Heart right ventricle (tissue), 16 donors: ENCODE measurements around the gene ADM2. TPM values are rescaled to one million over a fixed set of nuclear protein-coding genes. Genes with fewer than 3 reads are reported as not detected.

ENCODE experiments used
- ATAC-seq, 8 donors: fragments of 200-7000 bp; cut with Tn5 transposase; one replicate each; pipeline ENCODE4 v1.9.1; 2020; ENCODE audit warnings: mild to moderate bottlenecking in 8 of 8, moderate library complexity in 8 of 8, moderate number of reproducible peaks in 1 of 8
- DNase-seq, 2 donors: peaks; one replicate each; pipeline ENCODE4 v3.0.0-alpha.2; 2020
- H3K27ac ChIP-seq, 10 donors: fragments of 200-600 bp; sonication (generic) in 2 of 10; one replicate each; pipeline versions ENCODE4 v1.5.0 to v1.8.0; 2020 to 2022; ENCODE audit warnings: mild to moderate bottlenecking in 3 of 10
- H3K27me3 ChIP-seq, 7 donors: fragments of 200-600 bp; one replicate each; pipeline ENCODE4 v1.8.0; 2021 to 2022; ENCODE audit warnings: mild to moderate bottlenecking in 2 of 7
- H3K36me3 ChIP-seq, 9 donors: fragments of 200-600 bp; sonication (generic) in 1 of 9; one replicate each; pipeline versions ENCODE4 v1.5.0 to v1.8.0; 2020 to 2022; ENCODE audit warnings: mild to moderate bottlenecking in 2 of 9
- H3K4me1 ChIP-seq, 9 donors: fragments of 200-600 bp; sonication (generic) in 1 of 9; one replicate each; pipeline versions ENCODE4 v1.5.0 to v1.8.0; 2020 to 2022; ENCODE audit warnings: mild to moderate bottlenecking in 4 of 9
- H3K4me3 ChIP-seq, 10 donors: fragments of 200-600 bp; sonication (generic) in 2 of 10; one replicate each; pipeline versions ENCODE4 v1.5.0 to v1.8.0; 2020 to 2022; ENCODE audit warnings: mild to moderate bottlenecking in 7 of 10, moderate library complexity in 2 of 10
- H3K9me3 ChIP-seq, 11 donors: fragments of 200-600 bp in 10 of 11; sonication (generic) in 2 of 11; one replicate each; pipeline versions ENCODE4 v1.5.0 to v1.8.0; 2013 to 2022; ENCODE audit warnings: mild to moderate bottlenecking in 2 of 11, control low read depth in 1 of 11, moderate library complexity in 1 of 11
- WGBS, 2 donors: extraction: QIAGEN DNeasy Blood & Tissue Kit; methylation state at CpG; one replicate each; pipeline ENCODE4 v1.1.7; 2013; ENCODE audit warnings: inconsistent platforms in 1 of 2; 5-methylcytosine and 5-hydroxymethylcytosine counted together
- intact Hi-C, 10 donors: fragments of 100-400 bp; cut with DNase I; formaldehyde crosslinking; loops; one replicate each; pipeline versions ENCODE4 v1.11.1 to v1.14.2; 2022
- polyA plus RNA-seq, 2 donors: library from polyadenylated mRNA; stranded (reverse); fragments of 200-250 nt; gene quantifications; one replicate each; pipeline ENCODE4 v1.2.3, GENCODE V29; 2013
- total RNA-seq, 10 donors: library from RNA; stranded (reverse); fragmentation: NEBNext Ultra II Directional in 3 of 10; extraction: Animal tissue kit (Norgen Biotek cat#: 25700) in 3 of 10; gene quantifications; one replicate each; pipeline versions ENCODE4 v1.2.1 to v1.2.4, GENCODE V29; 2021 to 2023
- TF ChIP-seq, protein P1 (sequence below), 9 donors: fragments of 200-600 bp; sonication (generic) in 2 of 9; IDR thresholded peaks; one replicate each; pipeline versions ENCODE4 v1.5.0 to v1.8.0; 2021 to 2022; ENCODE audit warnings: antibody characterized with exemption in 9 of 9, mild to moderate bottlenecking in 5 of 9, moderate library complexity in 1 of 9
- donor health status: Arrhythmogenic right ventricular cardiomyopathy.
- donor health status: ischemic (EF 13 %, LVEDD 7.1; RV severe dilation, severe dysfunction).
- donor health status: healthy with polysubstance abuse.
- donor health status: DM: no; HTN: yes; CAD: no.
- donor health status: DM: no; HTN: no; CAD: no.
- donor health status: ischemic (EF 25% LVEDD 6.9; RV normal size, moderate dysfunction).
- donor health status: ischemic (EF 25% LVEDD 5.7; RV mildly dilated, moderate dysfunction).
- donor health status: healthy.
- donor health status: DM: yes; HTN: yes; CAD: no.
- donor health status: Ischemic cardiomyopathy.
- donor health status: ischemic (EF 35%, LVEDD 5.7; RV mildly dilated, moderate dysfunction).
- donor health status: nonischemic (EF 11% LVEDD 7.7; RV severe dilation, severe dysfunction).
- donor health status: DM: yes; HTN: yes; CAD: no.
- donor health status: PGD.
- donor health status: ischemic (EF 29% LVEDD 5.4; RV normal size, mild dysfunction).
- donor health status: nonischemic (EF 23%, LVEDD 6.1; RV moderate dilation, normal function).

ADM2 gene
- total and polyA plus RNA-seq, 12 donors = 0.07 to 0.53 (median 0.15) TPM; not detected in 7

GRCh38 chr22:50520826-50521453, 39.6 kb downstream of the ADM2 start:
- 94 to 95% methylated on average over 13 of the region's 13 CpGs for WGBS, 2 donors

DNA sequence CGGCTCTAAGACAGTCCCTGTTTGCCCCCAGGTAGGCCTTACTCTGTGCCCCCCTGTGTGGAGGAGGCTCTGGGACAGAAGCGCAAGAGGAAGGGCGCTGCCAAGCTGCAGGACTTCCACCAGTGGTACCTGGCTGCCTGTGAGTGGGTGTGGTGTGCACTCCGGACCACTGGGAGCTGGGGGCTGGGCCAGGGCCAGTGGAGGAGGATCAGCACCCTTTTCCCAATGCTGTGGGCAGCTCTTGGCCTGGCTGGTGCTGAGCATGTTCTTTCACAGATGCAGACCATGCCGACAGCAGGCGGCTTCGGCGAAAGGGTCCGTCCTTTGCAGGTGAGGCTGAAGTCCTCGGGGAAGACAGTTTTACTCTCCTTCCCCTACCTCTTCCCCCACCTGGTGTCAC, 40.4 kb downstream of the ADM2 start:
- H3K9me3 ChIP-seq = no peaks in the 10 kb centered on the region
- DNase-seq = no peak
- H3K27ac ChIP-seq = no peak overlapping the region
- ATAC-seq = no peak
- intact Hi-C loops = loop anchor here in 2 of 10 donors (5.0 to 10.0 kb wide), 2 partner anchors 61 to 277 kb away; partner anchors contain the start of genes CHKB (in 1 of the 2) and TUBGCP6 (in 1 of the 2)
- 91 to 94% methylated on average over 10 of the region's 10 CpGs for whole genome bisulfite sequencing, 2 donors
- H3K4me3 ChIP-seq = no peak overlapping the region
- H3K27me3 ChIP-seq = no peaks in the 10 kb centered on the region
- H3K4me1 ChIP-seq = peaks cover 4 to 22% (median 20%) of the 10 kb centered on the region in 9 donors
- TF ChIP-seq, protein P1, sequence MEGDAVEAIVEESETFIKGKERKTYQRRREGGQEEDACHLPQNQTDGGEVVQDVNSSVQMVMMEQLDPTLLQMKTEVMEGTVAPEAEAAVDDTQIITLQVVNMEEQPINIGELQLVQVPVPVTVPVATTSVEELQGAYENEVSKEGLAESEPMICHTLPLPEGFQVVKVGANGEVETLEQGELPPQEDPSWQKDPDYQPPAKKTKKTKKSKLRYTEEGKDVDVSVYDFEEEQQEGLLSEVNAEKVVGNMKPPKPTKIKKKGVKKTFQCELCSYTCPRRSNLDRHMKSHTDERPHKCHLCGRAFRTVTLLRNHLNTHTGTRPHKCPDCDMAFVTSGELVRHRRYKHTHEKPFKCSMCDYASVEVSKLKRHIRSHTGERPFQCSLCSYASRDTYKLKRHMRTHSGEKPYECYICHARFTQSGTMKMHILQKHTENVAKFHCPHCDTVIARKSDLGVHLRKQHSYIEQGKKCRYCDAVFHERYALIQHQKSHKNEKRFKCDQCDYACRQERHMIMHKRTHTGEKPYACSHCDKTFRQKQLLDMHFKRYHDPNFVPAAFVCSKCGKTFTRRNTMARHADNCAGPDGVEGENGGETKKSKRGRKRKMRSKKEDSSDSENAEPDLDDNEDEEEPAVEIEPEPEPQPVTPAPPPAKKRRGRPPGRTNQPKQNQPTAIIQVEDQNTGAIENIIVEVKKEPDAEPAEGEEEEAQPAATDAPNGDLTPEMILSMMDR (IDR thresholded peaks at IDR 0.05) = no peak
- peaks cover 0 to 79% (median 44%) of the 10 kb centered on the region in 9 donors for H3K36me3 ChIP-seq

More at GRCh38 chr22:50520826-50521453, 39.6 kb downstream of the ADM2 start:
- Histone ChIP-seq H3K27ac (no peak overlapping the region), H3K9me3 (no peaks in the 10 kb centered on the region), H3K27me3 (no peaks in the 10 kb centered on the region), H3K4me3 (no peak overlapping the region), H3K4me1 (peaks cover 4 to 17% (median 14%) of the 10 kb centered on the region in 9 donors), H3K36me3 (peaks cover 0 to 87% (median 44%) of the 10 kb centered on the region in 9 donors)
- ATAC-seq (no peak), DNase-seq (no peak)
- TF ChIP-seq, protein P1 (IDR thresholded peaks at IDR 0.05) = no peak
- intact Hi-C loops = loop anchor here in 2 of 10 donors (5.0 to 10.0 kb wide), 2 partner anchors 61 to 276 kb away; partner anchors contain the start of genes CHKB (in 1 of the 2) and TUBGCP6 (in 1 of the 2)

GRCh38 chr22:50522208-50522805, 41.0 kb downstream of the ADM2 start:
- no peaks in the 10 kb centered on the region for H3K9me3 ChIP-seq
- no peak overlapping the region for H3K27ac ChIP-seq
- DNase-seq (no peak), ATAC-seq (no peak)
- WGBS, 2 donors = 91 to 92% methylated on average over 15 of the region's 15 CpGs
- H3K4me3 ChIP-seq = no peak overlapping the region
- no peaks in the 10 kb centered on the region for H3K27me3 ChIP-seq
- TF ChIP-seq, protein P1 (IDR thresholded peaks at IDR 0.05) = no peak
- peaks cover 4 to 28% (median 26%) of the 10 kb centered on the region in 9 donors for H3K4me1 ChIP-seq
- H3K36me3 ChIP-seq = peaks cover 0 to 74% (median 44%) of the 10 kb centered on the region in 9 donors
- intact Hi-C loops = loop anchor here in 2 of 10 donors (5.0 to 10.0 kb wide), 2 partner anchors 60 to 278 kb away; partner anchors contain the start of genes CHKB (in 1 of the 2) and TUBGCP6 (in 1 of the 2)

DNA sequence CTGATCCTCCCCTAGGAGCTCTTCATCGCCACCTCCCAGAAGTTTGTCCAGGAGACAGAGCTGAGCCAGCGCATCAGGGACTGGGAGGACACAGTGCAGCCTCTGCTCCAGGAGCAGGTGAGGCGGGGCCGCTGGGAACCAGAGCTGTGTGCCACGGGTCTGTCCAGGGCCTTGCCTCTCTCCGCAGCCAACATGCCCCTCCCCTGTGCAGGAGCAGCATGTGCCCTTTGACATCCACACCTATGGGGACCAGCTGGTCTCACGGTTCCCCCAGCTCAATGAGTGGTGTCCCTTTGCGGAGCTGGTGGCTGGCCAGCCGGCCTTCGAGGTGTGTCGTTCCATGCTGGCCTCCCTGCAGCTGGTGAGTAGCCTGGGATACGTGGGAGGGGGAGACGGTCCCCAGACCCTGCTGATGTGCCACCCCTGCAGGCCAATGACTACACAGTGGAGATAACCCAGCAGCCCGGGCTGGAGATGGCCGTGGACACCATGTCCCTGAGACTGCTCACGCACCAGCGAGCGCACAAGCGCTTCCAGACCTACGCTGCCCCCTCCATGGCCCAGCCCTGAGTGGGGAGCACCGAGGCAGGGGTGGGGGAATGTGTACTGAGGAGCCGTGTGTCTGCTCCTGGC, 41.6 kb downstream of the ADM2 start:
- DNase-seq = no peak

More for the DNA sequence above, 41.6 kb downstream of the ADM2 start:
- TF ChIP-seq, protein P1 (IDR thresholded peaks at IDR 0.05) = no peak
- no peak overlapping the region for H3K4me3 ChIP-seq
- peaks cover 0 to 74% (median 44%) of the 10 kb centered on the region in 9 donors for H3K36me3 ChIP-seq
- no peaks in the 10 kb centered on the region for H3K9me3 ChIP-seq
- whole genome bisulfite sequencing, 2 donors = 84 to 87% methylated on average over 22 of the region's 22 CpGs
- no peak overlapping the region for H3K27ac ChIP-seq
- H3K27me3 ChIP-seq = no peaks in the 10 kb centered on the region
- peaks cover 4 to 34% (median 27%) of the 10 kb centered on the region in 9 donors for H3K4me1 ChIP-seq
- no peak for ATAC-seq
- intact Hi-C loops = loop anchor here in 2 of 10 donors (5.0 to 10.0 kb wide), 2 partner anchors 59 to 278 kb away; partner anchors contain the start of genes CHKB (in 1 of the 2) and TUBGCP6 (in 1 of the 2)
